ENCODE measurements around the gene PRR15. TPM values are rescaled to one million over a fixed set of nuclear protein-coding genes. Genes with fewer than 3 reads are reported as not detected.

Gene PRR15
- total RNA-seq, 2 donors from 2014 or later: 0.88 to 1.1 TPM

- intact Hi-C loops (cut with DNase I): no loop called here
Observed at GRCh38 chr7:29606287-29606721, 42.7 kb downstream of the PRR15 start.

GRCh38 chr7:29606830-29607229 is 43.2 kb downstream of the PRR15 start:
- intact Hi-C loops (cut with DNase I): no loop called here
- no peak for DNase-seq (ENCODE audit: low spot score)

More at GRCh38 chr7:29606287-29606721, 42.7 kb downstream of the PRR15 start:
- DNase-seq (ENCODE audit: low spot score): no peak

GRCh38 chr7:29607259-29607658 is 43.6 kb downstream of the PRR15 start:
- intact Hi-C loops (cut with DNase I): no loop called here
- DNase-seq (ENCODE audit: low spot score): no peak

GRCh38 chr7:29607889-29608288 is 44.3 kb downstream of the PRR15 start:
- intact Hi-C loops (cut with DNase I): no loop called here
- DNase-seq (ENCODE audit: low spot score): no peak

GRCh38 chr7:29609162-29610037 is 45.8 kb downstream of the PRR15 start:
- DNase-seq (ENCODE audit: low spot score): no peak
- intact Hi-C loops (cut with DNase I): no loop called here

GRCh38 chr7:29610086-29610485 is 46.5 kb downstream of the PRR15 start:
- no peak for DNase-seq (ENCODE audit: low spot score)
- intact Hi-C loops (cut with DNase I): no loop called here

GRCh38 chr7:29611941-29612544 is 48.4 kb downstream of the PRR15 start:
- no peak for DNase-seq (ENCODE audit: low spot score)
- intact Hi-C loops (cut with DNase I): no loop called here

GRCh38 chr7:29612596-29612995 is 49.0 kb downstream of the PRR15 start:
- DNase-seq (ENCODE audit: low spot score): no peak
- intact Hi-C loops (cut with DNase I): no loop called here

GRCh38 chr7:29613100-29613499 is 49.5 kb downstream of the PRR15 start:
- no peak for DNase-seq (ENCODE audit: low spot score)
- intact Hi-C loops (cut with DNase I): no loop called here

- intact Hi-C loops (cut with DNase I): no loop called here
- no peak for DNase-seq (ENCODE audit: low spot score)
Observed at GRCh38 chr7:29614229-29614628, 50.6 kb downstream of the PRR15 start.

Other genes starting within 250 kb of the PRR15 start
- gene WIPF3, start 242.7 kb downstream of the PRR15 start, total RNA-seq: 10 to 100 TPM; 20.8 to 21.4 TPM

Data from posterior vena cava (tissue), 2 donors.